GM23338 (cell line): ENCODE measurements around the gene RPGRIP1L. TPM values are rescaled to one million over a fixed set of nuclear protein-coding genes. Genes with fewer than 3 reads are reported as not detected.

Source experiments
- ATAC-seq: fragments of 200-7000 bp; cut with Tn5 transposase; 3 replicates; pipeline ENCODE4 v1.9.1; 2020
- DNase-seq: peaks from one replicate; pipeline ENCODE4 v3.0.0-alpha.2; 2015; ENCODE audit warnings: low spot score
- H2AFZ ChIP-seq: fragments of 200-600 bp; sonication (generic); 2 replicates; pipeline ENCODE4 v1.8.0; 2016; ENCODE audit warnings: antibody characterized with exemption, mild to moderate bottlenecking, moderate library complexity
- H3F3A ChIP-seq: fragments of 200-600 bp; sonication (generic); replicated peaks from 2 replicates; pipeline ENCODE4 v1.8.0; 2017; ENCODE audit warnings: antibody characterized with exemption, mixed run types, low read depth
- H3K27ac ChIP-seq: fragments of 200-600 bp; sonication (generic); 2 replicates; pipeline ENCODE4 v1.6.1; 2016; ENCODE audit warnings: low read depth
- H3K27me3 ChIP-seq: fragments of 200-600 bp; sonication (generic); 2 replicates; pipeline ENCODE4 v1.8.0; 2016; ENCODE audit warnings: mild to moderate bottlenecking, mixed run types, moderate library complexity; ENCODE audit not compliant: insufficient read depth
- H3K36me3 ChIP-seq: fragments of 200-600 bp; sonication (generic); 2 replicates; pipeline ENCODE4 v1.8.0; 2016; ENCODE audit warnings: mild to moderate bottlenecking; ENCODE audit not compliant: insufficient read depth
- H3K4me1 ChIP-seq: fragments of 200-600 bp; sonication (generic); 2 replicates; pipeline ENCODE4 v1.8.0; 2016; ENCODE audit warnings: mild to moderate bottlenecking, moderate library complexity; ENCODE audit not compliant: insufficient read depth
- H3K4me2 ChIP-seq: fragments of 200-600 bp; sonication (generic); 2 replicates; pipeline ENCODE4 v1.7.1; 2017; ENCODE audit warnings: mixed run types
- H3K4me3 ChIP-seq: fragments of 200-600 bp; sonication (generic); 2 replicates; pipeline ENCODE4 v1.6.1; 2016; ENCODE audit warnings: mixed run types
- H3K79me2 ChIP-seq: fragments of 200-600 bp; sonication (generic); replicated peaks from 2 replicates; pipeline ENCODE4 v1.8.0; 2017; ENCODE audit warnings: mild to moderate bottlenecking; ENCODE audit not compliant: insufficient read depth
- H3K9me2 ChIP-seq: fragments of 200-600 bp; sonication (generic); 2 replicates; pipeline ENCODE4 v1.8.0; 2017; ENCODE audit not compliant: insufficient read depth
- H4K20me1 ChIP-seq: fragments of 200-600 bp; sonication (generic); replicated peaks from 2 replicates; pipeline ENCODE4 v1.8.0; 2017; ENCODE audit warnings: mild to moderate bottlenecking; ENCODE audit not compliant: insufficient read depth
- H3K27ac Mint-ChIP-seq: 2 replicates; pipeline ENCODE4 v1.8.0; 2020; ENCODE audit warnings: inconsistent platforms, mild to moderate bottlenecking, moderate library complexity, mixed read lengths
- H3K27me3 Mint-ChIP-seq: 3 replicates; pipeline ENCODE4 v1.8.0; 2022; ENCODE audit warnings: low read depth, mild to moderate bottlenecking, moderate library complexity, mixed read lengths, inconsistent platforms; ENCODE audit not compliant: insufficient read depth, poor library complexity
- H3K36me3 Mint-ChIP-seq: 3 replicates; pipeline ENCODE4 v1.8.0; 2021; ENCODE audit warnings: low read depth, mild to moderate bottlenecking, inconsistent platforms, moderate library complexity, mixed read lengths
- H3K4me1 Mint-ChIP-seq: 3 replicates; pipeline ENCODE4 v1.8.0; 2020; ENCODE audit warnings: mild to moderate bottlenecking, inconsistent platforms, mixed read lengths
- H3K4me3 Mint-ChIP-seq: 3 replicates; pipeline ENCODE4 v1.8.0; 2021; ENCODE audit warnings: moderate library complexity, mild to moderate bottlenecking, inconsistent platforms, mixed read lengths
- H3K9me3 Mint-ChIP-seq: 3 replicates; pipeline ENCODE4 v1.8.0; 2020; ENCODE audit warnings: moderate library complexity, mild to moderate bottlenecking, inconsistent platforms, mixed read lengths
- ZNF462 ChIP-seq: fragments of 250-450 bp; sonication (Bioruptor Pico); IDR thresholded peaks from 2 replicates; pipeline ENCODE4 v1.5.0; 2020; ENCODE audit warnings: mild to moderate bottlenecking, moderate library complexity
- polyA plus RNA-seq: library from polyadenylated mRNA; unstranded; fragments of >200 nt; fragmentation: Nextera tagmentation; extraction: Ambion mirVana; gene quantifications from 2 replicates; pipeline ENCODE4 v1.2.1, GENCODE V29; 2016
- total RNA-seq: library from RNA; depleted of rRNA; stranded (reverse); fragments of >200 nt; shearing (Covaris generic); gene quantifications from 2 replicates; pipeline ENCODE4 v1.2.3, GENCODE V29; 2014
- TF ChIP-seq, protein P1 (sequence below): IDR thresholded peaks from one replicate; pipeline ENCODE4 v1.6.1; 2018; ENCODE audit warnings: antibody characterized with exemption; ENCODE audit not compliant: unreplicated experiment
- TF ChIP-seq, protein P2 (sequence below), 2 experiments: fragments of 200-600 bp in 1 of 2; sonication (generic) in 1 of 2; conservative IDR thresholded peaks; 2 replicates each; pipeline versions ENCODE4 v1.5.1 to v1.6.1; 2016 to 2017; ENCODE audit warnings: antibody characterized with exemption in 2 of 2, low read depth in 2 of 2, mild to moderate bottlenecking in 2 of 2, moderate library complexity in 1 of 2

The RPGRIP1L gene
- total and polyA plus RNA-seq, 2 experiments from 2014 or later: 11.4 to 21.3 TPM

GRCh38 chr16:53619235-53619634 lies 84.4 kb downstream of the RPGRIP1L start:
- Histone ChIP-seq H3K36me3 (no peaks in the 10 kb centered on the region), H3K27me3 (no peaks in the 10 kb centered on the region), H3K27ac (no peak overlapping the region), H3K4me1 (no peaks in the 10 kb centered on the region), H3K4me3 (no peak overlapping the region), H2AFZ (no peak overlapping the region), H4K20me1 (no peaks in the 10 kb centered on the region), H3K79me2 (no peaks in the 10 kb centered on the region), H3K9me2 (no peaks in the 10 kb centered on the region), H3F3A (no peaks in the 10 kb centered on the region), H3K4me2 (no peak overlapping the region)
- no peak overlapping the region for H3K4me3 Mint-ChIP-seq
- no peaks in the 10 kb centered on the region for H3K27me3 Mint-ChIP-seq
- H3K36me3 Mint-ChIP-seq: peaks cover 3% of the 10 kb centered on the region; the same call in 2 of the 3 replicates
- peaks cover 4% of the 10 kb centered on the region; the same call in 1 of the 3 replicates for H3K9me3 Mint-ChIP-seq
- no peaks in the 10 kb centered on the region for H3K4me1 Mint-ChIP-seq
- ATAC-seq (no peak), DNase-seq (no peak)
- no peak for TF ChIP-seq ZNF462 (CRISPR knock-in tag)
- TF ChIP-seq, protein P1, sequence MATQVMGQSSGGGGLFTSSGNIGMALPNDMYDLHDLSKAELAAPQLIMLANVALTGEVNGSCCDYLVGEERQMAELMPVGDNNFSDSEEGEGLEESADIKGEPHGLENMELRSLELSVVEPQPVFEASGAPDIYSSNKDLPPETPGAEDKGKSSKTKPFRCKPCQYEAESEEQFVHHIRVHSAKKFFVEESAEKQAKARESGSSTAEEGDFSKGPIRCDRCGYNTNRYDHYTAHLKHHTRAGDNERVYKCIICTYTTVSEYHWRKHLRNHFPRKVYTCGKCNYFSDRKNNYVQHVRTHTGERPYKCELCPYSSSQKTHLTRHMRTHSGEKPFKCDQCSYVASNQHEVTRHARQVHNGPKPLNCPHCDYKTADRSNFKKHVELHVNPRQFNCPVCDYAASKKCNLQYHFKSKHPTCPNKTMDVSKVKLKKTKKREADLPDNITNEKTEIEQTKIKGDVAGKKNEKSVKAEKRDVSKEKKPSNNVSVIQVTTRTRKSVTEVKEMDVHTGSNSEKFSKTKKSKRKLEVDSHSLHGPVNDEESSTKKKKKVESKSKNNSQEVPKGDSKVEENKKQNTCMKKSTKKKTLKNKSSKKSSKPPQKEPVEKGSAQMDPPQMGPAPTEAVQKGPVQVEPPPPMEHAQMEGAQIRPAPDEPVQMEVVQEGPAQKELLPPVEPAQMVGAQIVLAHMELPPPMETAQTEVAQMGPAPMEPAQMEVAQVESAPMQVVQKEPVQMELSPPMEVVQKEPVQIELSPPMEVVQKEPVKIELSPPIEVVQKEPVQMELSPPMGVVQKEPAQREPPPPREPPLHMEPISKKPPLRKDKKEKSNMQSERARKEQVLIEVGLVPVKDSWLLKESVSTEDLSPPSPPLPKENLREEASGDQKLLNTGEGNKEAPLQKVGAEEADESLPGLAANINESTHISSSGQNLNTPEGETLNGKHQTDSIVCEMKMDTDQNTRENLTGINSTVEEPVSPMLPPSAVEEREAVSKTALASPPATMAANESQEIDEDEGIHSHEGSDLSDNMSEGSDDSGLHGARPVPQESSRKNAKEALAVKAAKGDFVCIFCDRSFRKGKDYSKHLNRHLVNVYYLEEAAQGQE: no peak
- TF ChIP-seq, protein P2, sequence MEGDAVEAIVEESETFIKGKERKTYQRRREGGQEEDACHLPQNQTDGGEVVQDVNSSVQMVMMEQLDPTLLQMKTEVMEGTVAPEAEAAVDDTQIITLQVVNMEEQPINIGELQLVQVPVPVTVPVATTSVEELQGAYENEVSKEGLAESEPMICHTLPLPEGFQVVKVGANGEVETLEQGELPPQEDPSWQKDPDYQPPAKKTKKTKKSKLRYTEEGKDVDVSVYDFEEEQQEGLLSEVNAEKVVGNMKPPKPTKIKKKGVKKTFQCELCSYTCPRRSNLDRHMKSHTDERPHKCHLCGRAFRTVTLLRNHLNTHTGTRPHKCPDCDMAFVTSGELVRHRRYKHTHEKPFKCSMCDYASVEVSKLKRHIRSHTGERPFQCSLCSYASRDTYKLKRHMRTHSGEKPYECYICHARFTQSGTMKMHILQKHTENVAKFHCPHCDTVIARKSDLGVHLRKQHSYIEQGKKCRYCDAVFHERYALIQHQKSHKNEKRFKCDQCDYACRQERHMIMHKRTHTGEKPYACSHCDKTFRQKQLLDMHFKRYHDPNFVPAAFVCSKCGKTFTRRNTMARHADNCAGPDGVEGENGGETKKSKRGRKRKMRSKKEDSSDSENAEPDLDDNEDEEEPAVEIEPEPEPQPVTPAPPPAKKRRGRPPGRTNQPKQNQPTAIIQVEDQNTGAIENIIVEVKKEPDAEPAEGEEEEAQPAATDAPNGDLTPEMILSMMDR (conservative IDR thresholded peaks at IDR 0.05; ENCODE audit: low read depth in 2 of 2): no peak
- no peak overlapping the region for H3K27ac Mint-ChIP-seq
